ENCODE results near the gene PCK2.

The PCK2 gene

GRCh38 chr14:24135834-24136683, 41.9 kb downstream of the PCK2 start, which contains the start of gene PSME1:
Gene PSME1 (plus strand): TSS chr14:24136194. CDS start chr14:24136263, 69 bp downstream.
- H3K9me3 ChIP-seq (ENCODE audit: severe bottlenecking): no peaks in the 10 kb centered on the region
- peak; percentile 95 for DNase-seq
- TF ChIP-seq CTCF (IDR thresholded peaks at IDR 0.05; ENCODE audit: low read depth, low read length): no peak
- H3K36me3 ChIP-seq: peaks cover 28% of the 10 kb centered on the region
- H3K4me3 ChIP-seq (ENCODE audit: low read depth, low read length): peak within 1 kb of the TSS; percentile 74
- H3K27me3 ChIP-seq (ENCODE audit: insufficient read depth, low read depth, severe bottlenecking): no peaks in the 10 kb centered on the region
- peak within 1 kb of the TSS; percentile 76 for H3K27ac ChIP-seq

GRCh38 chr14:24136684-24137528, 42.8 kb downstream of the PCK2 start:
- Histone ChIP-seq H3K9me3 (ENCODE audit: severe bottlenecking) (no peaks in the 10 kb centered on the region), H3K36me3 (peaks cover 28% of the 10 kb centered on the region), H3K4me3 (ENCODE audit: low read depth, low read length) (peak overlapping the region; percentile 74), H3K27ac (peak overlapping the region; percentile 73; the same call in 1 of the 2 replicates), H3K27me3 (ENCODE audit: insufficient read depth, low read depth, severe bottlenecking) (no peaks in the 10 kb centered on the region)
- DNase-seq: no peak
- no peak for TF ChIP-seq CTCF (IDR thresholded peaks at IDR 0.05; ENCODE audit: low read depth, low read length)

- H3K27ac ChIP-seq: no peak overlapping the region
- no peak for DNase-seq
- no peak overlapping the region for H3K4me3 ChIP-seq (ENCODE audit: low read depth, low read length)
- peaks cover 28% of the 10 kb centered on the region for H3K36me3 ChIP-seq
- no peaks in the 10 kb centered on the region for H3K27me3 ChIP-seq (ENCODE audit: insufficient read depth, low read depth, severe bottlenecking)
- H3K9me3 ChIP-seq (ENCODE audit: severe bottlenecking): no peaks in the 10 kb centered on the region
- TF ChIP-seq CTCF (IDR thresholded peaks at IDR 0.05; ENCODE audit: low read depth, low read length): no peak
Measured at GRCh38 chr14:24137529-24138395, 43.7 kb downstream of the PCK2 start.

GRCh38 chr14:24138396-24139271, 44.5 kb downstream of the PCK2 start:
- peaks cover 31% of the 10 kb centered on the region for H3K36me3 ChIP-seq
- H3K27ac ChIP-seq: no peak overlapping the region

More at GRCh38 chr14:24138396-24139271, 44.5 kb downstream of the PCK2 start:
- peak; percentile 50 for DNase-seq
- no peak for TF ChIP-seq CTCF (IDR thresholded peaks at IDR 0.05; ENCODE audit: low read depth, low read length)
- H3K4me3 ChIP-seq (ENCODE audit: low read depth, low read length): no peak overlapping the region
- H3K27me3 ChIP-seq (ENCODE audit: insufficient read depth, low read depth, severe bottlenecking): no peaks in the 10 kb centered on the region
- H3K9me3 ChIP-seq (ENCODE audit: severe bottlenecking): no peaks in the 10 kb centered on the region

All from WERI-Rb-1 (cell line).